DND-41 (cell line): ENCODE measurements around the gene FXYD6.
A peak's percentile ranks its signal among the peaks of the same experiment; 100 is the strongest.

ENCODE experiments used
- ATAC-seq: fragments of 200-7000 bp; cut with Tn5 transposase; 3 replicates; pipeline ENCODE4 v1.9.1; 2021; ENCODE audit warnings: low read depth; ENCODE audit not compliant: insufficient read depth
- DNase-seq: peaks from one replicate; pipeline ENCODE4 v3.0.0-alpha.2; 2020
- H2AFZ ChIP-seq: 2 replicates; pipeline ENCODE4 v1.6.0; 2012; ENCODE audit warnings: low read depth, low read length
- H3K27ac ChIP-seq: 2 replicates; pipeline ENCODE4 v1.5.1; 2012; ENCODE audit warnings: low read length, inconsistent platforms
- H3K27me3 ChIP-seq: fragments of 200-600 bp; sonication (generic); 2 replicates; pipeline ENCODE4 v1.6.0; 2012; ENCODE audit warnings: low read length, mild to moderate bottlenecking, inconsistent platforms; ENCODE audit not compliant: insufficient read depth, poor library complexity
- H3K36me3 ChIP-seq: 2 replicates; pipeline ENCODE4 v1.5.1; 2012; ENCODE audit warnings: low read length, inconsistent platforms; ENCODE audit not compliant: insufficient read depth
- H3K4me1 ChIP-seq: 2 replicates; pipeline ENCODE4 v1.5.1; 2012; ENCODE audit warnings: mild to moderate bottlenecking, low read length; ENCODE audit not compliant: insufficient read depth
- H3K4me2 ChIP-seq: 2 replicates; pipeline ENCODE4 v1.6.0; 2012; ENCODE audit warnings: mild to moderate bottlenecking, moderate library complexity, low read length, inconsistent platforms; ENCODE audit not compliant: insufficient read depth
- H3K4me3 ChIP-seq, 2 experiments: fragments of 200-600 bp in 1 of 2; shearing (Covaris generic) in 1 of 2; 2 replicates each; pipeline ENCODE4 v1.5.1; 2012 to 2016; ENCODE audit warnings: inconsistent platforms in 2 of 2, low read length in 2 of 2, mild to moderate bottlenecking in 2 of 2, low read depth in 1 of 2, moderate library complexity in 1 of 2
- H3K79me2 ChIP-seq: 2 replicates; pipeline ENCODE4 v1.6.0; 2012; ENCODE audit warnings: low read length, inconsistent platforms; ENCODE audit not compliant: insufficient read depth
- H3K9ac ChIP-seq: 2 replicates; pipeline ENCODE4 v1.6.0; 2012; ENCODE audit warnings: low read depth, mild to moderate bottlenecking, inconsistent platforms, low read length, moderate library complexity
- H3K9me3 ChIP-seq: 2 replicates; pipeline ENCODE4 v1.5.1; 2012; ENCODE audit warnings: low read length, moderate library complexity, mild to moderate bottlenecking, inconsistent platforms; ENCODE audit not compliant: insufficient read depth, severe bottlenecking
- H4K20me1 ChIP-seq: 2 replicates; pipeline ENCODE4 v1.6.0; 2012; ENCODE audit warnings: low read length; ENCODE audit not compliant: insufficient read depth
- EZH2 ChIP-seq: IDR thresholded peaks from 3 replicates; pipeline ENCODE4 v1.6.1; 2012; ENCODE audit warnings: borderline replicate concordance, low read depth, mild to moderate bottlenecking, moderate library complexity, low read length, inconsistent platforms; ENCODE audit not compliant: severe bottlenecking
- TF ChIP-seq, protein P1 (sequence below): IDR thresholded peaks from 2 replicates; pipeline ENCODE4 v1.5.1; 2012; ENCODE audit warnings: borderline replicate concordance, low read length, moderate library complexity, mild to moderate bottlenecking; ENCODE audit not compliant: poor library complexity, severe bottlenecking; ENCODE audit errors: extremely low read depth

The FXYD6 gene

DNA sequence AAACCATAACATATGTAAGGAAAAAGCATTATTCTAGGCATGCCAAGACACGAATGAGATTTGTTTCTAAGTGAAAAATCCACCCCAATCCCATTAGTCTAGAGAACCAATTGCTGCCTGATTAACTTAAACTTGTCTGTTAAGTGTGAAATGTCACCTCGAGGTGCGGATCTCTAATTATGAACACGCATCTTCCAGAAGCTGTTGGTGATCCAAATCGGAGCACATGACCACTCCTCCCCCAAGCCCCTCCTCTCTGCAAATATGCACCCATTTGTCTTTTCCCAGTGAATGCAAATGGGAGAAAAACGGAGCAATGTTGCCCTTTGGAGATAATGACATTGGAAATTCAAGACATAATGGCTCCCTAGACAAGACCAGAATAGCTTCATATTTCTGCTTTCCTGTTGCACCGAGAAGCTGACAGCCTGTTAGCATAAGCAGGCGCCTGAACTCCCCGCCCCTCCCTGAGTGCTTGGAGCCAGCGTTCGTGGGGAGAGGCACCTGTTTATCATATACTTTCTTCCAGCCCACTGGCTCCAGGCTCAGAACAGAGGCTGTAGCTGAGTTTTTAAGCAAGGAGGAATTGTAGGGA lies 6.0 kb upstream of the FXYD6 start:
- ATAC-seq (peak; percentile 54; the same call in 2 of the 3 replicates), DNase-seq (peak; percentile 26)
- Histone ChIP-seq H3K9me3 (no peaks in the 10 kb centered on the region), H3K36me3 (no peaks in the 10 kb centered on the region), H3K4me2 (no peak overlapping the region), H3K4me1 (peaks cover 3% of the 10 kb centered on the region; the same call in 1 of the 2 replicates), H3K9ac (no peak overlapping the region), H3K27ac (no peak overlapping the region), H3K79me2 (no peaks in the 10 kb centered on the region), H2AFZ (no peak overlapping the region), H3K4me3 (no peak overlapping the region), H3K27me3 (no peaks in the 10 kb centered on the region), H4K20me1 (no peaks in the 10 kb centered on the region)
- no peak for TF ChIP-seq EZH2
- TF ChIP-seq, protein P1, sequence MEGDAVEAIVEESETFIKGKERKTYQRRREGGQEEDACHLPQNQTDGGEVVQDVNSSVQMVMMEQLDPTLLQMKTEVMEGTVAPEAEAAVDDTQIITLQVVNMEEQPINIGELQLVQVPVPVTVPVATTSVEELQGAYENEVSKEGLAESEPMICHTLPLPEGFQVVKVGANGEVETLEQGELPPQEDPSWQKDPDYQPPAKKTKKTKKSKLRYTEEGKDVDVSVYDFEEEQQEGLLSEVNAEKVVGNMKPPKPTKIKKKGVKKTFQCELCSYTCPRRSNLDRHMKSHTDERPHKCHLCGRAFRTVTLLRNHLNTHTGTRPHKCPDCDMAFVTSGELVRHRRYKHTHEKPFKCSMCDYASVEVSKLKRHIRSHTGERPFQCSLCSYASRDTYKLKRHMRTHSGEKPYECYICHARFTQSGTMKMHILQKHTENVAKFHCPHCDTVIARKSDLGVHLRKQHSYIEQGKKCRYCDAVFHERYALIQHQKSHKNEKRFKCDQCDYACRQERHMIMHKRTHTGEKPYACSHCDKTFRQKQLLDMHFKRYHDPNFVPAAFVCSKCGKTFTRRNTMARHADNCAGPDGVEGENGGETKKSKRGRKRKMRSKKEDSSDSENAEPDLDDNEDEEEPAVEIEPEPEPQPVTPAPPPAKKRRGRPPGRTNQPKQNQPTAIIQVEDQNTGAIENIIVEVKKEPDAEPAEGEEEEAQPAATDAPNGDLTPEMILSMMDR: no peak

DNA sequence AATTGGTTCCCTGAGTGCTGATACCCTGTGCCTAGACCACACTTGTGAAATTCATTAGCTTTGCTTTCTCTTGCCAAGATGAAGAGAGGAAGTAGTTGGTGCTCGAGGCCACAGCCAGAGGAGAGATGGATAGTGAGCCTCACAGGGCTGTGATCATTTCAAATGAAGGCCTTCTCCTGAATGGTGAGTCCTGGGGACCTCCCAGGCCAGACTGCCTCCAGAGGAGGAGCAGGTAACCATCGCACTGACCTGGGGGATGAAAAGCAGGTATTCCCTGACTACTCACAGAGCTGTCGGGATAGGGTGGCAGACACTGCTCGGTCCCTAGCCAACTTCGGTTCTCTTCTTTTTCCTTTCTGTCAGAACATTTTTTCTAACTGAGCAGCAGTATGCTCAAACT lies 4.8 kb upstream of the FXYD6 start:
- Histone ChIP-seq H3K79me2 (peaks cover 2% of the 10 kb centered on the region), H3K4me3 (no peak overlapping the region), H3K27ac (no peak overlapping the region), H3K9ac (no peak overlapping the region), H2AFZ (no peak overlapping the region), H4K20me1 (no peaks in the 10 kb centered on the region), H3K4me2 (no peak overlapping the region), H3K4me1 (peaks cover 11% of the 10 kb centered on the region), H3K9me3 (no peaks in the 10 kb centered on the region), H3K27me3 (no peaks in the 10 kb centered on the region), H3K36me3 (no peaks in the 10 kb centered on the region; the same call in 1 of the 2 replicates)
- ATAC-seq (no peak), DNase-seq (no peak)
- TF ChIP-seq EZH2: no peak
- TF ChIP-seq, protein P1: no peak

DNA sequence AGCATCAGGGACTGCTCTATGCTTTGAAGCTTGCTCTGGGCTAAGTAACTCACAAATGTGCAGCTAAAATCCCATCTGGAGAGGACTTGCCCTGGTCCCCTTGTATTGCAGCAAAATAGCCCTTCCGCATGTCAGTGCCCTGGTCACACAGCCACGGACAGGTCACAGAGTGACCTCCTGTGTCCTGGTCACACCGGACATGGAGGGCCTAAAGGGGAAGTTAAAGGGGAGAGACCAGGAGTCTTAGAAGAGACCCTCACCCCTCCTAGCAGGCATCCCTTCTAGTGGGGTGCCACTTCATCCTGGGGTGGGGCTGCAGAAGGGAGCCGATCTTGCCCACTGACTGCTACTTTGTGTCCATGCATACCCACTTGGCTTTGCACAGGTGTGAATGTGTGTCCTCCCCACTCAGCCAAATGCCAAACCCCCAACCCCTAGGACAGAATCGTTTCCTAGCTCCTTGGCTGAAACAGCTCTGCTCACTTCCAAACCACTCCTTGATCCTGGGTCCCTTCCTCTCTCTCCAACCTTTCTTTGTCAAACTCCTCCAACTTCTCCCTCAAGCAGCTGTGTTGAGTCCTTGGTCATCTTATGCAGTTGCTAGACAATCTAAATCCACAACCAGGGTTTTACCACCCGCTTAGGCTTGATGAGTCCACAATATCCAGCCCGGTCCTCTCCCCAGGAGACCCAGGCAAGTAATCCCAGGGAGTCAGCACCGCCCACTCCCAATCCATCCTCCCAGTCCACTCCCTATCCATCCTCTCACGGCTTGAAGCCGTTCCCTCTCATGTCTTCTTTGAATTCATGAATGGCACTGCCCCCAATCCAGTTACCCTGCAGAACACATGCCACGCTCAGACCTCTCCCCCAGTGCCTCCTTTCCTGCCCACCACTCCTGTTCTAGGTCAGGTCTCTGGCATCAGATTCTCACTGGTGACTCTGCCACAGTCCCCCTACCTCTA lies 3.3 kb upstream of the FXYD6 start:
- no peak overlapping the region for H3K9ac ChIP-seq
- H3K27ac ChIP-seq: no peak overlapping the region
- no peak overlapping the region for H3K4me3 ChIP-seq
- DNase-seq: no peak
- no peak overlapping the region for H2AFZ ChIP-seq
- no peak overlapping the region for H3K4me2 ChIP-seq
- H3K9me3 ChIP-seq: no peaks in the 10 kb centered on the region
- TF ChIP-seq, protein P1: no peak
- no peak for TF ChIP-seq EZH2
- H3K4me1 ChIP-seq: peaks cover 24% of the 10 kb centered on the region
- no peaks in the 10 kb centered on the region; the same call in 1 of the 2 replicates for H3K36me3 ChIP-seq
- no peaks in the 10 kb centered on the region for H3K27me3 ChIP-seq
- no peak for ATAC-seq
- H3K79me2 ChIP-seq: peaks cover 16% of the 10 kb centered on the region
- peaks cover 5% of the 10 kb centered on the region; the same call in 1 of the 2 replicates for H4K20me1 ChIP-seq
